GM23248 (cell line): Measurements from ENCODE around the gene CYTH4.

Experiments used
- EZH2 ChIP-seq: fragments of 200-600 bp; sonication (generic); IDR thresholded peaks from 2 replicates; pipeline ENCODE4 v1.6.1; 2018; ENCODE audit warnings: antibody characterized with exemption, mild to moderate bottlenecking; ENCODE audit not compliant: insufficient read depth, poor library complexity, severe bottlenecking
- EZH2phosphoT487 ChIP-seq: fragments of 200-600 bp; sonication (generic); IDR thresholded peaks from 2 replicates; pipeline ENCODE4 v1.6.1; 2018; ENCODE audit warnings: antibody characterized with exemption, moderate library complexity, mild to moderate bottlenecking, low read depth; ENCODE audit not compliant: insufficient read depth

DNA sequence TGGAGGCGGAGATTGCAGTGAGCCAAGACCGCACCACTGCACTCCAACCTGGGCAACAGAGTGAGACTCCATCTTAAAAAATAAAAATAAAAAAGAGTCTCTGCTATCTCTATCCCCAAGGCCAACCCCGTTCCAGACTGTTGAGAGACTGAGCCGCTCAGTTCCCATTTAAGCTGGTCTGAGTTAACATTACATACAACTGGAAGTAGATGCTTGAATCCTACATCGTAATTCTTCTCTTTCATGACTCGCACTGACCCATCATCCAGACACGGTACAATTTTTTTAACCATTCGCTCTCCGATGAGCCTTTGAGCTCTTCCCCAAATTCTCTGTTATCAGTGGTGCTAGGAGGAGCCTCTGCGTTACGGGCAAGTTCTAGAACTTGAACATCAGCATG lies 4.9 kb upstream of the CYTH4 start:
- TF ChIP-seq EZH2 (no peak), EZH2phosphoT487 (no peak)
